ENCODE results near the gene SV2B. TPM values are rescaled to one million over a fixed set of nuclear protein-coding genes. Genes with fewer than 3 reads are reported as not detected.
A peak's percentile ranks its signal among the peaks of the same experiment; 100 is the strongest.

The SV2B gene
- total RNA-seq, 2 experiments from 2014 or later: not detected

- H3K27me3 Mint-ChIP-seq: peaks cover 14% of the 10 kb centered on the region
- H3K9me3 Mint-ChIP-seq (ENCODE audit: low read depth): no peaks in the 10 kb centered on the region
- CTCF ChIA-PET: interaction anchor here (1.3 to 1.9 kb wide), 2 partner anchors 12 to 19 kb away, joined by 4 to 6 read pairs; no protein-coding TSS in a partner anchor
- H3K27ac Mint-ChIP-seq: no peak overlapping the region
- no peaks in the 10 kb centered on the region for H3K4me1 Mint-ChIP-seq
- ATAC-seq (no peak), DNase-seq (no peak)
- no peak overlapping the region for H3K4me3 Mint-ChIP-seq
- H3K36me3 Mint-ChIP-seq: no peaks in the 10 kb centered on the region
Measured at GRCh38 chr15:91290553-91290952, 190.5 kb downstream of the SV2B start.

- Mint-ChIP-seq H3K4me3 (no peak overlapping the region), H3K27me3 (peaks cover 14% of the 10 kb centered on the region), H3K27ac (no peak overlapping the region), H3K9me3 (ENCODE audit: low read depth) (no peaks in the 10 kb centered on the region), H3K4me1 (no peaks in the 10 kb centered on the region), H3K36me3 (no peaks in the 10 kb centered on the region)
- ATAC-seq (no peak), DNase-seq (no peak)
- CTCF ChIA-PET: interaction anchor here (1.3 kb wide), 1 partner anchor 20 kb away, joined by 4 read pairs; no protein-coding TSS in a partner anchor
Measured at GRCh38 chr15:91291673-91292072, 191.6 kb downstream of the SV2B start.

- ATAC-seq: no peak
- DNase-seq: no peak
- CTCF ChIA-PET: interaction anchor here (1.4 kb wide), 1 partner anchor 8 kb away, joined by 5 read pairs; no protein-coding TSS in a partner anchor
- peaks cover 25% of the 10 kb centered on the region for H3K27me3 Mint-ChIP-seq
- no peak overlapping the region for H3K27ac Mint-ChIP-seq
- H3K36me3 Mint-ChIP-seq: no peaks in the 10 kb centered on the region
- no peak overlapping the region for H3K4me3 Mint-ChIP-seq
- H3K4me1 Mint-ChIP-seq: no peaks in the 10 kb centered on the region
- H3K9me3 Mint-ChIP-seq (ENCODE audit: low read depth): no peaks in the 10 kb centered on the region
Measured at GRCh38 chr15:91294344-91294743, 194.3 kb downstream of the SV2B start.

GRCh38 chr15:91294795-91295194, 194.7 kb downstream of the SV2B start:
- no peak for ATAC-seq
- peaks cover 28% of the 10 kb centered on the region for H3K27me3 Mint-ChIP-seq
- no peaks in the 10 kb centered on the region for H3K4me1 Mint-ChIP-seq
- CTCF ChIA-PET: no interaction called here
- no peak overlapping the region for H3K4me3 Mint-ChIP-seq
- no peak for DNase-seq
- H3K9me3 Mint-ChIP-seq (ENCODE audit: low read depth): no peaks in the 10 kb centered on the region
- no peaks in the 10 kb centered on the region for H3K36me3 Mint-ChIP-seq
- no peak overlapping the region for H3K27ac Mint-ChIP-seq

- Mint-ChIP-seq H3K36me3 (no peaks in the 10 kb centered on the region), H3K27ac (no peak overlapping the region), H3K27me3 (peaks cover 39% of the 10 kb centered on the region), H3K4me3 (no peak overlapping the region), H3K9me3 (ENCODE audit: low read depth) (no peaks in the 10 kb centered on the region), H3K4me1 (peaks cover 4% of the 10 kb centered on the region)
- CTCF ChIA-PET: interaction anchor here (1.1 kb wide), 1 partner anchor 142 kb away, joined by 3 read pairs; no protein-coding TSS in a partner anchor
- DNase-seq (no peak), ATAC-seq (no peak)
Measured at GRCh38 chr15:91298101-91298500, 198.0 kb downstream of the SV2B start.

GRCh38 chr15:91302588-91303439, 202.8 kb downstream of the SV2B start:
- Mint-ChIP-seq H3K9me3 (ENCODE audit: low read depth) (no peaks in the 10 kb centered on the region), H3K27me3 (peaks cover 67% of the 10 kb centered on the region), H3K36me3 (no peaks in the 10 kb centered on the region), H3K27ac (no peak overlapping the region), H3K4me3 (no peak overlapping the region), H3K4me1 (peaks cover 10% of the 10 kb centered on the region)
- CTCF ChIA-PET: interaction anchor here (0.7 to 4.3 kb wide), 29 partner anchors 9 to 775 kb away, joined by 3 to 24 read pairs (median 4); no protein-coding TSS in a partner anchor
- ATAC-seq (peak; percentile 73), DNase-seq (peak; percentile 50)

- Mint-ChIP-seq H3K4me3 (no peak overlapping the region), H3K27me3 (peaks cover 69% of the 10 kb centered on the region), H3K36me3 (no peaks in the 10 kb centered on the region), H3K4me1 (peaks cover 20% of the 10 kb centered on the region), H3K27ac (no peak overlapping the region), H3K9me3 (ENCODE audit: low read depth) (no peaks in the 10 kb centered on the region)
- CTCF ChIA-PET: interaction anchor here (0.6 to 4.3 kb wide), 5 partner anchors 8 to 774 kb away, joined by 3 to 24 read pairs (median 3); no protein-coding TSS in a partner anchor
- ATAC-seq (no peak), DNase-seq (no peak)
Measured at GRCh38 chr15:91304210-91304609, 204.2 kb downstream of the SV2B start.

- CTCF ChIA-PET: no interaction called here
- no peak overlapping the region for H3K27ac Mint-ChIP-seq
Measured at GRCh38 chr15:91304786-91305185, 204.7 kb downstream of the SV2B start.

GRCh38 chr15:91306144-91306543, 206.1 kb downstream of the SV2B start:
- H3K4me3 Mint-ChIP-seq: no peak overlapping the region
- DNase-seq (no peak), ATAC-seq (no peak)

More at GRCh38 chr15:91304786-91305185, 204.7 kb downstream of the SV2B start:
- no peaks in the 10 kb centered on the region for H3K36me3 Mint-ChIP-seq
- H3K4me3 Mint-ChIP-seq: no peak overlapping the region
- H3K4me1 Mint-ChIP-seq: peaks cover 26% of the 10 kb centered on the region
- DNase-seq (no peak), ATAC-seq (no peak)
- H3K27me3 Mint-ChIP-seq: peaks cover 71% of the 10 kb centered on the region
- no peaks in the 10 kb centered on the region for H3K9me3 Mint-ChIP-seq (ENCODE audit: low read depth)

GRCh38 chr15:91307601-91308000, 207.5 kb downstream of the SV2B start:
- no peak for DNase-seq
- Mint-ChIP-seq H3K4me1 (peaks cover 44% of the 10 kb centered on the region), H3K27ac (no peak overlapping the region), H3K9me3 (ENCODE audit: low read depth) (no peaks in the 10 kb centered on the region), H3K36me3 (no peaks in the 10 kb centered on the region), H3K27me3 (peaks cover 66% of the 10 kb centered on the region), H3K4me3 (no peak overlapping the region)
- no peak for ATAC-seq
- CTCF ChIA-PET: no interaction called here

More at GRCh38 chr15:91306144-91306543, 206.1 kb downstream of the SV2B start:
- CTCF ChIA-PET: interaction anchor here (1.0 kb wide), 1 partner anchor 34 kb away, joined by 3 read pairs; no protein-coding TSS in a partner anchor
- Mint-ChIP-seq H3K27ac (no peak overlapping the region), H3K36me3 (no peaks in the 10 kb centered on the region), H3K9me3 (ENCODE audit: low read depth) (no peaks in the 10 kb centered on the region), H3K4me1 (peaks cover 31% of the 10 kb centered on the region), H3K27me3 (peaks cover 64% of the 10 kb centered on the region)

GRCh38 chr15:91308199-91308598, 208.1 kb downstream of the SV2B start:
- Mint-ChIP-seq H3K4me1 (peaks cover 46% of the 10 kb centered on the region), H3K27me3 (peaks cover 69% of the 10 kb centered on the region), H3K9me3 (ENCODE audit: low read depth) (no peaks in the 10 kb centered on the region), H3K4me3 (no peak overlapping the region), H3K36me3 (no peaks in the 10 kb centered on the region), H3K27ac (no peak overlapping the region)
- CTCF ChIA-PET: no interaction called here
- ATAC-seq (peak; percentile 41), DNase-seq (no peak)

GRCh38 chr15:91308855-91309254, 208.8 kb downstream of the SV2B start:
- Mint-ChIP-seq H3K27me3 (peaks cover 68% of the 10 kb centered on the region), H3K27ac (no peak overlapping the region), H3K4me1 (peaks cover 44% of the 10 kb centered on the region), H3K9me3 (ENCODE audit: low read depth) (no peaks in the 10 kb centered on the region), H3K4me3 (no peak overlapping the region), H3K36me3 (no peaks in the 10 kb centered on the region)
- ATAC-seq (no peak), DNase-seq (no peak)
- CTCF ChIA-PET: interaction anchor here (1.1 kb wide), 1 partner anchor 768 kb away, joined by 4 read pairs; no protein-coding TSS in a partner anchor

- peaks cover 53% of the 10 kb centered on the region for H3K4me1 Mint-ChIP-seq
- H3K27ac Mint-ChIP-seq: peak overlapping the region; percentile 17
- peak; percentile 74 for ATAC-seq
- peaks cover 2% of the 10 kb centered on the region for H3K36me3 Mint-ChIP-seq
- H3K9me3 Mint-ChIP-seq (ENCODE audit: low read depth): no peaks in the 10 kb centered on the region
- peak; percentile 69 for DNase-seq
- no peak overlapping the region for H3K4me3 Mint-ChIP-seq
- peaks cover 54% of the 10 kb centered on the region for H3K27me3 Mint-ChIP-seq
- CTCF ChIA-PET: interaction anchor here (0.7 to 2.8 kb wide), 5 partner anchors 8 to 767 kb away, joined by 3 to 13 read pairs (median 4); partner anchors contain the start of gene SLCO3A1
Measured at GRCh38 chr15:91311986-91312385, 211.9 kb downstream of the SV2B start.
